ENCODE measurements around the gene PAEP.

The PAEP gene

GRCh38 chr9:135551456-135551855 lies 10.1 kb upstream of the PAEP start:
- no peak for DNase-seq

GRCh38 chr9:135552021-135552697 lies 9.4 kb upstream of the PAEP start:
- no peak for DNase-seq

- DNase-seq, result no peak
Measured at GRCh38 chr9:135552698-135553171, 8.8 kb upstream of the PAEP start.

GRCh38 chr9:135554718-135555117 lies 6.8 kb upstream of the PAEP start:
- DNase-seq, result no peak

GRCh38 chr9:135555203-135555602 lies 6.4 kb upstream of the PAEP start:
- no peak for DNase-seq

- DNase-seq, result no peak
Measured at GRCh38 chr9:135555910-135556309, 5.6 kb upstream of the PAEP start.

- DNase-seq, result no peak
Measured at GRCh38 chr9:135559606-135560005, 1.9 kb upstream of the PAEP start.

- no peak for DNase-seq
Measured at GRCh38 chr9:135562235-135562745, 734 bp downstream of the PAEP start.

- no peak for DNase-seq
Measured at GRCh38 chr9:135563039-135563476, 1.5 kb downstream of the PAEP start.

- no peak for DNase-seq
Measured at GRCh38 chr9:135563858-135564257, 2.3 kb downstream of the PAEP start.

- DNase-seq, result no peak
Measured at GRCh38 chr9:135565141-135565628, 3.6 kb downstream of the PAEP start.

- DNase-seq, result no peak
Measured at GRCh38 chr9:135565636-135566035, 4.1 kb downstream of the PAEP start.

- DNase-seq, result no peak
Measured at GRCh38 chr9:135566552-135566951, 5.0 kb downstream of the PAEP start.

GRCh38 chr9:135567311-135567710 lies 5.8 kb downstream of the PAEP start:
- no peak for DNase-seq

GRCh38 chr9:135568026-135568425 lies 6.5 kb downstream of the PAEP start:
- DNase-seq, result no peak

- DNase-seq, result no peak
Measured at GRCh38 chr9:135570456-135570855, 8.9 kb downstream of the PAEP start.

GRCh38 chr9:135572233-135572632 lies 10.7 kb downstream of the PAEP start:
- no peak for DNase-seq

- no peak for DNase-seq
Measured at GRCh38 chr9:135573124-135573523, 11.6 kb downstream of the PAEP start.

- no peak for DNase-seq
Measured at GRCh38 chr9:135574331-135574730, 12.8 kb downstream of the PAEP start.

- DNase-seq, result no peak
Measured at GRCh38 chr9:135574943-135575342, 13.4 kb downstream of the PAEP start.

- DNase-seq, result no peak
Measured at GRCh38 chr9:135575995-135576631, 14.6 kb downstream of the PAEP start.

GRCh38 chr9:135577256-135577655 lies 15.7 kb downstream of the PAEP start:
- no peak for DNase-seq

GRCh38 chr9:135579356-135579755 lies 17.8 kb downstream of the PAEP start:
- DNase-seq, result no peak

All from NCI-H446 (cell line).